Endothelial cell (in vitro differentiated cells): Measurements from ENCODE around the gene ZNF318. TPM values are rescaled to one million over a fixed set of nuclear protein-coding genes. Genes with fewer than 3 reads are reported as not detected.

Experiments used
- DNase-seq: peaks from one replicate; pipeline ENCODE4 v3.0.0; 2021; ENCODE audit warnings: low spot score
- H3K27ac Mint-ChIP-seq: one replicate; pipeline ENCODE4 v1.8.0; 2021; ENCODE audit warnings: mixed read lengths, inconsistent platforms; ENCODE audit not compliant: unreplicated experiment
- H3K27me3 Mint-ChIP-seq: one replicate; pipeline ENCODE4 v1.8.0; 2021; ENCODE audit warnings: mild to moderate bottlenecking, moderate library complexity, mixed read lengths, inconsistent platforms; ENCODE audit not compliant: unreplicated experiment
- H3K36me3 Mint-ChIP-seq: one replicate; pipeline ENCODE4 v1.8.0; 2021; ENCODE audit warnings: mild to moderate bottlenecking, low read depth, mixed read lengths, inconsistent platforms; ENCODE audit not compliant: unreplicated experiment
- H3K4me1 Mint-ChIP-seq: one replicate; pipeline ENCODE4 v1.8.0; 2021; ENCODE audit warnings: mild to moderate bottlenecking, mixed read lengths, inconsistent platforms; ENCODE audit not compliant: unreplicated experiment
- H3K4me3 Mint-ChIP-seq: one replicate; pipeline ENCODE4 v1.8.0; 2021; ENCODE audit warnings: mild to moderate bottlenecking, mixed read lengths, inconsistent platforms; ENCODE audit not compliant: unreplicated experiment
- H3K9me3 Mint-ChIP-seq: one replicate; pipeline ENCODE4 v1.8.0; 2021; ENCODE audit warnings: mixed read lengths, inconsistent platforms; ENCODE audit not compliant: unreplicated experiment
- total RNA-seq: library from RNA; stranded (reverse); fragmentation: NEBNext Ultra II Directional; extraction: Animal tissue kit (Norgen Biotek cat#: 25700); gene quantifications from one replicate; pipeline ENCODE4 v1.2.1, GENCODE V29; 2021; ENCODE audit not compliant: unreplicated experiment
- TF ChIP-seq, protein P1 (sequence below): fragments of 200-600 bp; sonication (generic); IDR thresholded peaks from one replicate; pipeline ENCODE4 v1.5.0; 2021; ENCODE audit warnings: antibody characterized with exemption; ENCODE audit not compliant: unreplicated experiment

Gene ZNF318
- total RNA-seq, 1 donor from 2014 or later: 26.7 TPM

DNA sequence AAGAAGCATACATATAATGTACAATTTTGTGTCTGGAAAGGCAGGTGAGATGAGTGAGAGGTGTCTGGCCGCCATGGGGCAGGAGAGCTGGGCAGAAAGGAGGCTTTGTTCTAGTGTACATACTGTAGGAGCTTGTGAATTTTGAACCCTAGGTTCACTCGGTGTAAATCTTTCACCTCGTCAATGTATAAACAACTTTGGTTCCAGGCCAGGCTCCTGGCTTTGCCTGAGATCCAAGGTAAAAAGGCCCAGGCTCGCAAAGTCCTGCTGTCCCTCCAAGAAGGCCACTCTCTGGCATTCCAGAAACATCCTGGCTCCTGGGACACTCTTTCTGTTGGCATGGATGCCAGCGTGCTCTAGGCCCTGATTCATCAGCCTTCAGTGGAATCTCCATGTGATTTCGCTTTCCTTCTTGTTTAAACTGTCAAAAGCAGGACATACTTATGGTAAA is 78.5 kb downstream of the ZNF318 start:
- no peak for DNase-seq
- Mint-ChIP-seq H3K9me3 (no peaks in the 10 kb centered on the region), H3K4me3 (no peak overlapping the region), H3K4me1 (peaks cover 4% of the 10 kb centered on the region), H3K27ac (no peak overlapping the region), H3K36me3 (no peaks in the 10 kb centered on the region), H3K27me3 (peaks cover 4% of the 10 kb centered on the region)
- TF ChIP-seq, protein P1, sequence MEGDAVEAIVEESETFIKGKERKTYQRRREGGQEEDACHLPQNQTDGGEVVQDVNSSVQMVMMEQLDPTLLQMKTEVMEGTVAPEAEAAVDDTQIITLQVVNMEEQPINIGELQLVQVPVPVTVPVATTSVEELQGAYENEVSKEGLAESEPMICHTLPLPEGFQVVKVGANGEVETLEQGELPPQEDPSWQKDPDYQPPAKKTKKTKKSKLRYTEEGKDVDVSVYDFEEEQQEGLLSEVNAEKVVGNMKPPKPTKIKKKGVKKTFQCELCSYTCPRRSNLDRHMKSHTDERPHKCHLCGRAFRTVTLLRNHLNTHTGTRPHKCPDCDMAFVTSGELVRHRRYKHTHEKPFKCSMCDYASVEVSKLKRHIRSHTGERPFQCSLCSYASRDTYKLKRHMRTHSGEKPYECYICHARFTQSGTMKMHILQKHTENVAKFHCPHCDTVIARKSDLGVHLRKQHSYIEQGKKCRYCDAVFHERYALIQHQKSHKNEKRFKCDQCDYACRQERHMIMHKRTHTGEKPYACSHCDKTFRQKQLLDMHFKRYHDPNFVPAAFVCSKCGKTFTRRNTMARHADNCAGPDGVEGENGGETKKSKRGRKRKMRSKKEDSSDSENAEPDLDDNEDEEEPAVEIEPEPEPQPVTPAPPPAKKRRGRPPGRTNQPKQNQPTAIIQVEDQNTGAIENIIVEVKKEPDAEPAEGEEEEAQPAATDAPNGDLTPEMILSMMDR: no peak

DNA sequence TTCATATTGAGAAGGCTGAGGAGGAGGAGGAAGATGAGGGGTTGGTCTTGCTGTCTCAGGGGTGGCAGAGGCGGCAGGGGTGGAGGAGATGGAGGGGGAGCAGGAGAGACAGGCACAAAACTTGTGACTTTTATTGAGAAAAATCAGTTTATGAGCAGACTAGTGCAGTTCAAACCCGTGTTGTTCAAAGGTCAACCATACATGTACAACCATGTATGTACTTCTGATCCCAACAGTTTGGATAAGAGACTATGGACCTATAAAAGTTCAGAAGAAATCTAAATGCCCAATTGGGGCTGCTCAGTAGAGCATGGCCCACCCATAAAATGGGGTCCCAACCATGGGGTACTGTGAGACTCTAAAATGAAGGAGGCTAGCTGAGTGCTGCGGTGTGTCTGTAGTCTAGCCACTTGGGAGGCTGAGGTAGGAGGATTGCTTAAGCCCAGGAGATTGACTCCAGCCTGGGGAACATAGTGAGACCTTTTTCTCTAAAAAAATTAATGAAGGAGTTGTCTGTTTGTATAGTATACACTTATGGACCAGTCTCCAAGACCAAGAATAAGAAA is 79.0 kb downstream of the ZNF318 start:
- peaks cover 4% of the 10 kb centered on the region for H3K4me1 Mint-ChIP-seq
- no peaks in the 10 kb centered on the region for H3K9me3 Mint-ChIP-seq
- no peak overlapping the region for H3K4me3 Mint-ChIP-seq
- TF ChIP-seq, protein P1: no peak
- no peaks in the 10 kb centered on the region for H3K36me3 Mint-ChIP-seq
- no peak for DNase-seq
- peaks cover 5% of the 10 kb centered on the region for H3K27me3 Mint-ChIP-seq
- no peak overlapping the region for H3K27ac Mint-ChIP-seq

DNA sequence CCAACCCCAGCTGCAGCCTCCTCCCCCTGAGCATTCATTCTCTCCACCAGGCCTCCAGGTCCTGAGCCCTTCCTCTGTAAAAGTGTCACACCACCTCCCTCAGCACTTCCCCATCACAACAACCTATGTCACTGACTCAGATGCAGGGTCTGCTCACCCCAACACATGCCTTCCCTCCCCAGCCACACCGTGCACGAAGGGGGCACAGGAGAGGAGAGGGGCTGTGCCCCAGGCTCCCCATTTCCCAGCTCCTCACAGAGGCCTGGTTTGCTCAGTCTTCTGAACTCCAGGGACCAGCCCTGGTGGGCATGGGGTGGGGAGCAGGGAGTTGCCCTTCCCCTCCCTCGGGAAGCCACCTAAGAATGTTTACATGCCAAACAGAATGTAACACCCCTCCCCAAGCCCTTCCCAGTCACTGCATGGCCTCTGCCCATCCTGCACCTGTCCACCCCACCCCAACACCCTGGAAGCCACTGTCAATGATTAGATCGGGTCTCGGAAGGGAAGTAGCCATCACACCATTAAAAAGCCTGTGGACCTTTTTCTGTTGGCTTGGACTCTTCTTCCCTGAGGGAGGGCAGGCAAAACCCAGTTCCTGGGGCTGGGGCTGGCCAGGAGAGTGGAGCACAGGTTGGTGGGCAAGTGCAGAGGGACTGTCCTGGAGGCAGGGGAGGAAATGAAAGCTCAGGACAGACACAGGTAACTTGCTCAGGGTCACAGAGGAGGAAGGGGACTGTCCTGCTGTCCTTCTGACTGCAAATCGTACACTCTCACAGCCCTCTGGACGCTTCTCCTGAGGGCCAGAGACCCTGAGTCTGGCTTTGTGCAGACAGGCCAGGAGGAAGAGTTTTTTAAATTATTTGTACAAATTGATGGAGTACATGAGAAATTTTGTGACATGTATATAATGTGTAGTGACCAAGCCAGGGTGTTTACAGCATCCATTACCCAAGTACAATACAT is 81.4 kb downstream of the ZNF318 start:
- H3K27me3 Mint-ChIP-seq: peaks cover 5% of the 10 kb centered on the region
- peaks cover 4% of the 10 kb centered on the region for H3K4me1 Mint-ChIP-seq
- H3K27ac Mint-ChIP-seq: no peak overlapping the region
- H3K9me3 Mint-ChIP-seq: no peaks in the 10 kb centered on the region
- H3K36me3 Mint-ChIP-seq: no peaks in the 10 kb centered on the region
- TF ChIP-seq, protein P1: no peak
- no peak for DNase-seq
- no peak overlapping the region for H3K4me3 Mint-ChIP-seq

- H3K27me3 Mint-ChIP-seq: peaks cover 5% of the 10 kb centered on the region
- H3K4me1 Mint-ChIP-seq: peaks cover 9% of the 10 kb centered on the region
- TF ChIP-seq, protein P1: no peak
- H3K4me3 Mint-ChIP-seq: no peak overlapping the region
- no peak for DNase-seq
- H3K36me3 Mint-ChIP-seq: no peaks in the 10 kb centered on the region
- no peak overlapping the region for H3K27ac Mint-ChIP-seq
- H3K9me3 Mint-ChIP-seq: no peaks in the 10 kb centered on the region
These were observed 82.3 kb downstream of the ZNF318 start for GRCh38 chr6:43286980-43287716.
